Liver (tissue), 9 donors: Measurements from ENCODE around the gene CADPS. TPM values are rescaled to one million over a fixed set of nuclear protein-coding genes. Genes with fewer than 3 reads are reported as not detected.

Source experiments
- DNase-seq: peaks from one replicate; pipeline ENCODE4 v3.0.0-alpha.2; 2017; ENCODE audit warnings: low spot score
- H3K27ac ChIP-seq, 2 donors: one replicate each; pipeline ENCODE4 v1.7.0; 2013; ENCODE audit warnings: inconsistent platforms in 2 of 2, low read length in 2 of 2, control low read depth in 1 of 2, low read depth in 1 of 2, mild to moderate bottlenecking in 1 of 2
- H3K27me3 ChIP-seq, 4 donors: one replicate each; pipeline versions ENCODE4 v1.6.1 to v1.7.0; 2013; ENCODE audit warnings: low read length in 3 of 4, inconsistent platforms in 1 of 4, mild to moderate bottlenecking in 1 of 4, moderate library complexity in 1 of 4; ENCODE audit not compliant: control insufficient read depth in 4 of 4, insufficient read depth in 4 of 4
- H3K36me3 ChIP-seq, 4 donors: one replicate each; pipeline versions ENCODE4 v1.6.1 to v1.7.0; 2013; ENCODE audit warnings: low read length in 3 of 4, mild to moderate bottlenecking in 3 of 4, low read depth in 1 of 4, moderate library complexity in 1 of 4; ENCODE audit not compliant: control insufficient read depth in 4 of 4, insufficient read depth in 3 of 4
- H3K4me1 ChIP-seq, 4 donors: one replicate each; pipeline versions ENCODE4 v1.6.1 to v1.7.0; 2013; ENCODE audit warnings: low read length in 3 of 4, mild to moderate bottlenecking in 3 of 4, moderate library complexity in 1 of 4; ENCODE audit not compliant: control insufficient read depth in 4 of 4, insufficient read depth in 4 of 4
- H3K4me3 ChIP-seq, 3 donors: one replicate each; pipeline versions ENCODE4 v1.6.1 to v1.7.0; 2013; ENCODE audit warnings: low read length in 3 of 3, control low read depth in 1 of 3, low read depth in 1 of 3, mild to moderate bottlenecking in 1 of 3
- H3K9ac ChIP-seq, 2 donors: one replicate each; pipeline ENCODE4 v1.7.0; 2013; ENCODE audit warnings: low read length in 2 of 2, mild to moderate bottlenecking in 2 of 2, moderate library complexity in 2 of 2, control low read depth in 1 of 2, low read depth in 1 of 2
- H3K9me3 ChIP-seq, 4 donors: one replicate each; pipeline versions ENCODE4 v1.6.1 to v1.7.0; 2013; ENCODE audit warnings: low read length in 3 of 4; ENCODE audit not compliant: control insufficient read depth in 4 of 4
- FOXA2 ChIP-seq: IDR thresholded peaks from 2 replicates; pipeline ENCODE4 v1.6.1; 2016; ENCODE audit warnings: antibody characterized with exemption
- JUND ChIP-seq, 2 donors: IDR thresholded peaks; 2 replicates each; pipeline ENCODE4 v1.6.1; 2016; ENCODE audit warnings: antibody characterized with exemption in 2 of 2
- RAD21 ChIP-seq, 2 donors: IDR thresholded peaks; 2 replicates each; pipeline ENCODE4 v1.6.1; 2016; ENCODE audit warnings: antibody characterized with exemption in 2 of 2, mild to moderate bottlenecking in 2 of 2
- RXRA ChIP-seq, 2 donors: IDR thresholded peaks; 2 replicates each; pipeline ENCODE4 v1.6.1; 2017 to 2018; ENCODE audit warnings: antibody characterized with exemption in 2 of 2, mild to moderate bottlenecking in 1 of 2
- WGBS: extraction: QIAGEN DNeasy Blood & Tissue Kit; methylation state at CpG from one replicate; pipeline ENCODE4 v1.1.7; 2013; 5-methylcytosine and 5-hydroxymethylcytosine counted together
- polyA plus RNA-seq, 2 donors: library from polyadenylated mRNA; stranded (reverse) in 1 of 2; unstranded in 1 of 2; fragments of 200-250 nt in 1 of 2; fragments of >200 nt in 1 of 2; fragmentation: Nextera tagmentation in 1 of 2; extraction: Ambion mirVana in 1 of 2; gene quantifications; one replicate each; pipeline versions ENCODE4 v1.2.1 to v1.2.3, GENCODE V29; 2013 to 2015
- total RNA-seq, 2 donors: library from RNA; depleted of rRNA; stranded (reverse); fragments of >200 nt; gene quantifications; one replicate each; pipeline ENCODE4 v1.2.3, GENCODE V29; 2014
- TF ChIP-seq, protein P1 (sequence below): IDR thresholded peaks from 2 replicates; pipeline ENCODE4 v1.6.1; 2016; ENCODE audit warnings: antibody characterized with exemption, mild to moderate bottlenecking
- donor health status: healthy.
- donor health status: healthy.
- donor health status: healthy.
- donor health status: healthy.
- donor health status: healthy.

CADPS gene
- total and polyA plus RNA-seq, 4 donors = 0.05 to 0.37 (median 0.17) TPM; not detected in 1

GRCh38 chr3:62876064-62876463, 848 bp upstream of the CADPS start:
- DNase-seq = peak; percentile 50
- TF ChIP-seq, protein P1, sequence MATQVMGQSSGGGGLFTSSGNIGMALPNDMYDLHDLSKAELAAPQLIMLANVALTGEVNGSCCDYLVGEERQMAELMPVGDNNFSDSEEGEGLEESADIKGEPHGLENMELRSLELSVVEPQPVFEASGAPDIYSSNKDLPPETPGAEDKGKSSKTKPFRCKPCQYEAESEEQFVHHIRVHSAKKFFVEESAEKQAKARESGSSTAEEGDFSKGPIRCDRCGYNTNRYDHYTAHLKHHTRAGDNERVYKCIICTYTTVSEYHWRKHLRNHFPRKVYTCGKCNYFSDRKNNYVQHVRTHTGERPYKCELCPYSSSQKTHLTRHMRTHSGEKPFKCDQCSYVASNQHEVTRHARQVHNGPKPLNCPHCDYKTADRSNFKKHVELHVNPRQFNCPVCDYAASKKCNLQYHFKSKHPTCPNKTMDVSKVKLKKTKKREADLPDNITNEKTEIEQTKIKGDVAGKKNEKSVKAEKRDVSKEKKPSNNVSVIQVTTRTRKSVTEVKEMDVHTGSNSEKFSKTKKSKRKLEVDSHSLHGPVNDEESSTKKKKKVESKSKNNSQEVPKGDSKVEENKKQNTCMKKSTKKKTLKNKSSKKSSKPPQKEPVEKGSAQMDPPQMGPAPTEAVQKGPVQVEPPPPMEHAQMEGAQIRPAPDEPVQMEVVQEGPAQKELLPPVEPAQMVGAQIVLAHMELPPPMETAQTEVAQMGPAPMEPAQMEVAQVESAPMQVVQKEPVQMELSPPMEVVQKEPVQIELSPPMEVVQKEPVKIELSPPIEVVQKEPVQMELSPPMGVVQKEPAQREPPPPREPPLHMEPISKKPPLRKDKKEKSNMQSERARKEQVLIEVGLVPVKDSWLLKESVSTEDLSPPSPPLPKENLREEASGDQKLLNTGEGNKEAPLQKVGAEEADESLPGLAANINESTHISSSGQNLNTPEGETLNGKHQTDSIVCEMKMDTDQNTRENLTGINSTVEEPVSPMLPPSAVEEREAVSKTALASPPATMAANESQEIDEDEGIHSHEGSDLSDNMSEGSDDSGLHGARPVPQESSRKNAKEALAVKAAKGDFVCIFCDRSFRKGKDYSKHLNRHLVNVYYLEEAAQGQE = peak; percentile 98
- no peak for TF ChIP-seq JUND (IDR thresholded peaks at IDR 0.05)
- Histone ChIP-seq H3K36me3 (no peaks in the 10 kb centered on the region), H3K27ac (no peak overlapping the region), H3K9ac (no peak overlapping the region), H3K27me3 (peaks cover 0 to 18% (median 8%) of the 10 kb centered on the region in 4 donors), H3K4me3 (no peak overlapping the region), H3K4me1 (peaks cover 6 to 15% (median 9%) of the 10 kb centered on the region in 4 donors), H3K9me3 (peaks cover 0 to 6% (median under 1%) of the 10 kb centered on the region in 4 donors)
- 6% methylated on average over 17 of the region's 17 CpGs for WGBS

- peaks cover 0 to 18% (median 8%) of the 10 kb centered on the region in 4 donors for H3K27me3 ChIP-seq
- H3K4me3 ChIP-seq = no peak overlapping the region
- no peak overlapping the region for H3K9ac ChIP-seq
- DNase-seq = no peak
- no peak for TF ChIP-seq JUND (IDR thresholded peaks at IDR 0.05)
- peaks cover 0 to 6% (median under 1%) of the 10 kb centered on the region in 4 donors for H3K9me3 ChIP-seq
- no peaks in the 10 kb centered on the region for H3K36me3 ChIP-seq
- no peak overlapping the region for H3K27ac ChIP-seq
- WGBS = 7% methylated on average over 18 of the region's 18 CpGs
- peaks cover 6 to 15% (median 9%) of the 10 kb centered on the region in 4 donors for H3K4me1 ChIP-seq
Observed at GRCh38 chr3:62875558-62876002, 364 bp upstream of the CADPS start.

GRCh38 chr3:62873761-62874710, 1.2 kb downstream of the CADPS start:
- TF ChIP-seq RAD21 (IDR thresholded peaks at IDR 0.05) (no peak), FOXA2 (no peak)
- no peak for DNase-seq
- H3K9me3 ChIP-seq = peaks cover 0 to 6% (median under 1%) of the 10 kb centered on the region in 4 donors
- no peaks in the 10 kb centered on the region for H3K36me3 ChIP-seq
- 3% methylated on average over 77 of the region's 77 CpGs for WGBS
- no peak overlapping the region for H3K27ac ChIP-seq
- no peak overlapping the region for H3K9ac ChIP-seq
- H3K27me3 ChIP-seq = peaks cover 0 to 18% (median 8%) of the 10 kb centered on the region in 4 donors
- peaks cover 6 to 15% (median 9%) of the 10 kb centered on the region in 4 donors for H3K4me1 ChIP-seq
- peak overlapping the region in 2 of 3 donors; percentile 11 to 22 for H3K4me3 ChIP-seq

DNA sequence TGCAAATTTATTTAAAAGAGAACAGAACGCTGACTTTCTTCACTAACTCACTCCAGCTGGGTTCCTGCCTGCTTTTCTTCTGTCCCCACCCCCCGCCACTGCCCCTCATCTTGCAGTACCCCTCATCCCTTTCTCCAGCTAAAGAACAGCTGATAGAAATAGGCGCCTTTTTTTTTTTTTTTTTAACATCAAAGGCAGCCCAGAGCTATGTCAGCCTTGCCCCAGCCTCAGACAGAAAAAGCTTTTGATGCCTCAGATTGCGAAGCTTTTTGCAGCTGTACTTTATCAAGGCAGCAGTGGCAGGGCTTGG, 1.8 kb downstream of the CADPS start:
- DNase-seq = no peak
- no peak for TF ChIP-seq RXRA (IDR thresholded peaks at IDR 0.05)
- Histone ChIP-seq H3K4me3 (no peak overlapping the region), H3K36me3 (no peaks in the 10 kb centered on the region), H3K9ac (no peak overlapping the region), H3K27ac (no peak overlapping the region), H3K4me1 (peaks cover 6 to 15% (median 9%) of the 10 kb centered on the region in 4 donors), H3K27me3 (peaks cover 0 to 18% (median 8%) of the 10 kb centered on the region in 4 donors), H3K9me3 (peaks cover 0 to 6% (median under 1%) of the 10 kb centered on the region in 4 donors)
- WGBS = 17% methylated on average over 4 of the region's 4 CpGs
